ENCODE data around the gene FBXO7. TPM values are rescaled to one million over a fixed set of nuclear protein-coding genes. Genes with fewer than 3 reads are reported as not detected.
"Not testable (repeated sequence)": the region's sequence is repeated elsewhere in the genome, so short reads cannot be mapped to it uniquely, and the experiment has no call there.

Gene FBXO7
- total RNA-seq, 2 experiments from 2014 or later = 87.9 to 90.2 TPM

- H3K27me3 Mint-ChIP-seq, H3K27ac Mint-ChIP-seq: not testable (repeated sequence)
Measured at GRCh38 chr22:32478552-32478951, 3.9 kb downstream of the FBXO7 start.

GRCh38 chr22:32478994-32479393, 4.4 kb downstream of the FBXO7 start:
- no peak for DNase-seq
- Mint-ChIP-seq H3K27me3 (no peaks in the 10 kb centered on the region), H3K9me3 (no peaks in the 10 kb centered on the region), H3K36me3 (peaks cover 22% of the 10 kb centered on the region), H3K4me3 (no peak overlapping the region), H3K4me1 (peaks cover 29% of the 10 kb centered on the region), H3K27ac (no peak overlapping the region)

More at GRCh38 chr22:32478552-32478951, 3.9 kb downstream of the FBXO7 start:
- not testable (repeated sequence) for H3K4me3 Mint-ChIP-seq, DNase-seq, H3K9me3 Mint-ChIP-seq
- Mint-ChIP-seq H3K36me3 (peaks cover 22% of the 10 kb centered on the region), H3K4me1 (peaks cover 34% of the 10 kb centered on the region)

GRCh38 chr22:32480238-32480637, 5.6 kb downstream of the FBXO7 start:
- peaks cover 26% of the 10 kb centered on the region for H3K36me3 Mint-ChIP-seq
- H3K9me3 Mint-ChIP-seq = no peaks in the 10 kb centered on the region
- H3K4me3 Mint-ChIP-seq = no peak overlapping the region
- peak; percentile 29 for DNase-seq
- H3K27me3 Mint-ChIP-seq = no peaks in the 10 kb centered on the region
- peak overlapping the region; percentile 78 for H3K27ac Mint-ChIP-seq
- peaks cover 28% of the 10 kb centered on the region for H3K4me1 Mint-ChIP-seq

GRCh38 chr22:32482708-32483107, 8.1 kb downstream of the FBXO7 start:
- Mint-ChIP-seq H3K4me3 (no peak overlapping the region), H3K27me3 (no peaks in the 10 kb centered on the region), H3K9me3 (no peaks in the 10 kb centered on the region), H3K4me1 (peaks cover 31% of the 10 kb centered on the region), H3K27ac (no peak overlapping the region), H3K36me3 (peaks cover 31% of the 10 kb centered on the region)
- peak; percentile 37 for DNase-seq

GRCh38 chr22:32486656-32487390, 12.2 kb downstream of the FBXO7 start:
- no peaks in the 10 kb centered on the region for H3K27me3 Mint-ChIP-seq
- no peak overlapping the region for H3K27ac Mint-ChIP-seq
- peaks cover 12% of the 10 kb centered on the region for H3K4me1 Mint-ChIP-seq
- peaks cover 19% of the 10 kb centered on the region for H3K36me3 Mint-ChIP-seq
- no peaks in the 10 kb centered on the region for H3K9me3 Mint-ChIP-seq
- DNase-seq = no peak
- H3K4me3 Mint-ChIP-seq = no peak overlapping the region

- H3K4me1 Mint-ChIP-seq = peaks cover 6% of the 10 kb centered on the region
- DNase-seq = no peak
- no peaks in the 10 kb centered on the region for H3K9me3 Mint-ChIP-seq
- H3K27me3 Mint-ChIP-seq = no peaks in the 10 kb centered on the region
- H3K36me3 Mint-ChIP-seq = peaks cover 19% of the 10 kb centered on the region
- no peak overlapping the region for H3K4me3 Mint-ChIP-seq
- H3K27ac Mint-ChIP-seq = peak overlapping the region; percentile 50
Measured at GRCh38 chr22:32487461-32487860, 12.8 kb downstream of the FBXO7 start.

GRCh38 chr22:32489377-32489776, 14.8 kb downstream of the FBXO7 start:
- Mint-ChIP-seq H3K4me1 (peaks cover 6% of the 10 kb centered on the region), H3K36me3 (peaks cover 26% of the 10 kb centered on the region), H3K4me3 (no peak overlapping the region), H3K9me3 (no peaks in the 10 kb centered on the region), H3K27ac (peak overlapping the region; percentile 48), H3K27me3 (no peaks in the 10 kb centered on the region)
- DNase-seq = no peak

- H3K9me3 Mint-ChIP-seq = no peaks in the 10 kb centered on the region
- H3K4me3 Mint-ChIP-seq = no peak overlapping the region
- peaks cover 6% of the 10 kb centered on the region for H3K4me1 Mint-ChIP-seq
- peaks cover 21% of the 10 kb centered on the region for H3K36me3 Mint-ChIP-seq
- no peak for DNase-seq
- H3K27ac Mint-ChIP-seq = no peak overlapping the region
- no peaks in the 10 kb centered on the region for H3K27me3 Mint-ChIP-seq
Measured at GRCh38 chr22:32490279-32490678, 15.7 kb downstream of the FBXO7 start.

GRCh38 chr22:32492111-32492510, 17.5 kb downstream of the FBXO7 start:
- H3K36me3 Mint-ChIP-seq = peaks cover 25% of the 10 kb centered on the region
- no peaks in the 10 kb centered on the region for H3K27me3 Mint-ChIP-seq
- no peak for DNase-seq
- no peaks in the 10 kb centered on the region for H3K9me3 Mint-ChIP-seq
- H3K27ac Mint-ChIP-seq = no peak overlapping the region
- peaks cover 3% of the 10 kb centered on the region for H3K4me1 Mint-ChIP-seq
- no peak overlapping the region for H3K4me3 Mint-ChIP-seq

GRCh38 chr22:32493551-32493950, 18.9 kb downstream of the FBXO7 start:
- Mint-ChIP-seq H3K4me1 (peaks cover 2% of the 10 kb centered on the region), H3K9me3 (no peaks in the 10 kb centered on the region), H3K4me3 (no peak overlapping the region), H3K27me3 (no peaks in the 10 kb centered on the region), H3K36me3 (peaks cover 29% of the 10 kb centered on the region), H3K27ac (no peak overlapping the region)
- no peak for DNase-seq

- no peaks in the 10 kb centered on the region for H3K9me3 Mint-ChIP-seq
- no peak overlapping the region for H3K4me3 Mint-ChIP-seq
- peaks cover 30% of the 10 kb centered on the region for H3K36me3 Mint-ChIP-seq
- DNase-seq = no peak
- H3K27ac Mint-ChIP-seq = no peak overlapping the region
- no peaks in the 10 kb centered on the region for H3K27me3 Mint-ChIP-seq
- peaks cover 2% of the 10 kb centered on the region for H3K4me1 Mint-ChIP-seq
Measured at GRCh38 chr22:32494971-32495370, 20.4 kb downstream of the FBXO7 start.

- Mint-ChIP-seq H3K4me1 (no peaks in the 10 kb centered on the region), H3K27me3 (no peaks in the 10 kb centered on the region), H3K36me3 (peaks cover 20% of the 10 kb centered on the region), H3K27ac (no peak overlapping the region), H3K4me3 (no peak overlapping the region), H3K9me3 (no peaks in the 10 kb centered on the region)
- no peak for DNase-seq
Measured at GRCh38 chr22:32499666-32500065, 25.1 kb downstream of the FBXO7 start.

- DNase-seq = no peak
- H3K4me1 Mint-ChIP-seq = no peaks in the 10 kb centered on the region
- H3K9me3 Mint-ChIP-seq = no peaks in the 10 kb centered on the region
- H3K36me3 Mint-ChIP-seq = peaks cover 11% of the 10 kb centered on the region
- H3K27me3 Mint-ChIP-seq = no peaks in the 10 kb centered on the region
- H3K4me3 Mint-ChIP-seq = no peak overlapping the region
- no peak overlapping the region for H3K27ac Mint-ChIP-seq
Measured at GRCh38 chr22:32501836-32502752, 27.5 kb downstream of the FBXO7 start.

- Mint-ChIP-seq H3K9me3 (no peaks in the 10 kb centered on the region), H3K27ac (no peak overlapping the region), H3K36me3 (no peaks in the 10 kb centered on the region), H3K4me1 (no peaks in the 10 kb centered on the region), H3K27me3 (no peaks in the 10 kb centered on the region), H3K4me3 (no peak overlapping the region)
- DNase-seq = no peak
Measured at GRCh38 chr22:32509045-32509444, 34.4 kb downstream of the FBXO7 start.

GRCh38 chr22:32511274-32511673, 36.7 kb downstream of the FBXO7 start:
- Mint-ChIP-seq H3K4me1 (no peaks in the 10 kb centered on the region), H3K27ac (no peak overlapping the region), H3K36me3 (no peaks in the 10 kb centered on the region), H3K4me3 (no peak overlapping the region), H3K27me3 (no peaks in the 10 kb centered on the region), H3K9me3 (no peaks in the 10 kb centered on the region)
- DNase-seq = no peak

Data from activated naive CD8-positive, alpha-beta T cell treated with anti-CD3 and anti-CD28 coated beads for 36 hours (primary cell).